ENCODE measurements around the gene CEACAM16. TPM values are rescaled to one million over a fixed set of nuclear protein-coding genes. Genes with fewer than 3 reads are reported as not detected.

CEACAM16 gene
- total RNA-seq, 1 donor from 2014 or later = not detected

- DNase-seq (ENCODE audit: low spot score in 2 of 2) (peak; percentile 63 to 85), FAIRE-seq (no peak)
Observed at GRCh38 chr19:44741841-44742329, 42.9 kb downstream of the CEACAM16 start.

- no peak for DNase-seq (ENCODE audit: low spot score in 2 of 2)
- no peak for FAIRE-seq
Observed at GRCh38 chr19:44742330-44743061, 43.5 kb downstream of the CEACAM16 start.

- FAIRE-seq (no peak), DNase-seq (ENCODE audit: low spot score in 2 of 2) (no peak)
Observed at GRCh38 chr19:44744871-44745332, 46.0 kb downstream of the CEACAM16 start.

GRCh38 chr19:44745341-44745831 lies 46.4 kb downstream of the CEACAM16 start:
- no peak for DNase-seq (ENCODE audit: low spot score in 2 of 2)
- FAIRE-seq = no peak

- no peak for DNase-seq (ENCODE audit: low spot score in 2 of 2)
- FAIRE-seq = no peak
Observed at GRCh38 chr19:44745887-44746600, 47.1 kb downstream of the CEACAM16 start.

GRCh38 chr19:44746616-44746945 lies 47.6 kb downstream of the CEACAM16 start:
- no peak for FAIRE-seq
- no peak for DNase-seq (ENCODE audit: low spot score in 2 of 2)

GRCh38 chr19:44746946-44747738 lies 48.2 kb downstream of the CEACAM16 start:
- FAIRE-seq (no peak), DNase-seq (ENCODE audit: low spot score in 2 of 2) (peak; percentile 64 to 91)

GRCh38 chr19:44747739-44748425 lies 48.9 kb downstream of the CEACAM16 start:
- FAIRE-seq (no peak), DNase-seq (ENCODE audit: low spot score in 2 of 2) (no peak)

GRCh38 chr19:44748426-44749254 lies 49.7 kb downstream of the CEACAM16 start, which contains the start of gene BCL3:
BCL3 (plus strand) TSS chr19:44748708; CDS start chr19:44748791, 83 bp downstream.
- FAIRE-seq = no peak

GRCh38 chr19:44749292-44749691 lies 50.3 kb downstream of the CEACAM16 start:
- DNase-seq (ENCODE audit: low spot score in 2 of 2) (no peak), FAIRE-seq (no peak)

More at GRCh38 chr19:44748426-44749254, 49.7 kb downstream of the CEACAM16 start, which contains the start of gene BCL3:
- DNase-seq (ENCODE audit: low spot score in 2 of 2) = peak; percentile 72 to 77

GRCh38 chr19:44749994-44750393 lies 51.0 kb downstream of the CEACAM16 start:
- DNase-seq (ENCODE audit: low spot score in 2 of 2) = no peak

GRCh38 chr19:44752123-44752815 lies 53.3 kb downstream of the CEACAM16 start:
- DNase-seq (ENCODE audit: low spot score in 2 of 2) = no peak

More at GRCh38 chr19:44749994-44750393, 51.0 kb downstream of the CEACAM16 start:
- no peak for FAIRE-seq

GRCh38 chr19:44752816-44753625 lies 54.1 kb downstream of the CEACAM16 start:
- peak; percentile 63 to 80 for DNase-seq (ENCODE audit: low spot score in 2 of 2)
- no peak for FAIRE-seq

More at GRCh38 chr19:44752123-44752815, 53.3 kb downstream of the CEACAM16 start:
- no peak for FAIRE-seq

- FAIRE-seq = no peak
- no peak for DNase-seq (ENCODE audit: low spot score in 2 of 2)
Observed at GRCh38 chr19:44753626-44753931, 54.6 kb downstream of the CEACAM16 start.

GRCh38 chr19:44753932-44754749 lies 55.2 kb downstream of the CEACAM16 start:
- DNase-seq (ENCODE audit: low spot score in 2 of 2) (peak; percentile 55 to 69), FAIRE-seq (no peak)

GRCh38 chr19:44754750-44755080 lies 55.8 kb downstream of the CEACAM16 start:
- FAIRE-seq (no peak), DNase-seq (ENCODE audit: low spot score in 2 of 2) (no peak)

GRCh38 chr19:44755219-44755618 lies 56.3 kb downstream of the CEACAM16 start:
- FAIRE-seq = no peak
- DNase-seq (ENCODE audit: low spot score in 2 of 2) = no peak

Data from frontal cortex (tissue), 4 donors.